Sigmoid colon (tissue), 4 donors: Measurements from ENCODE around the gene CASQ2.

Experiments
- CTCF ChIP-seq, 4 experiments: fragments of 450-650 bp in 3 of 4; fragments of 200-600 bp in 1 of 4; IDR thresholded peaks; one replicate each; pipeline ENCODE4 v1.5.1; 2016 to 2019; ENCODE audit warnings: antibody characterized with exemption in 4 of 4, mild to moderate bottlenecking in 3 of 4, moderate library complexity in 2 of 4
- POLR2A ChIP-seq, 2 donors: fragments of 450-650 bp; IDR thresholded peaks; one replicate each; pipeline ENCODE4 v1.6.1; 2016; ENCODE audit warnings: antibody characterized with exemption in 2 of 2, mild to moderate bottlenecking in 2 of 2, moderate library complexity in 2 of 2
- POLR2AphosphoS5 ChIP-seq, 4 donors: sonication (generic); formaldehyde crosslinking; IDR thresholded peaks; one replicate each; pipeline ENCODE4 v1.6.1; 2017; ENCODE audit warnings: antibody characterized with exemption in 4 of 4

- TF ChIP-seq CTCF (IDR thresholded peaks at IDR 0.05): no peak
- no peak for TF ChIP-seq POLR2AphosphoS5 (IDR thresholded peaks at IDR 0.05)
- no peak for TF ChIP-seq POLR2A (IDR thresholded peaks at IDR 0.05)
Observed at GRCh38 chr1:115651391-115651790, 117.1 kb downstream of the CASQ2 start.
